HEK293T (cell line): ENCODE results near the gene GABRB3.

Source experiments
- CTCF ChIA-PET: fragments of 350-600 bp; formaldehyde crosslinking; extraction: SDS; loops from one replicate; lab custom pipeline; 2021; ENCODE audit warnings: antibody characterized with exemption, inconsistent platforms; lab: Yijun Ruan, JAX
- POLR2A ChIA-PET: fragments of 350-600 bp; formaldehyde crosslinking; extraction: SDS; loops from one replicate; lab custom pipeline; 2020; ENCODE audit warnings: antibody characterized with exemption, inconsistent platforms; lab: Yijun Ruan, JAX
- DNase-seq: peaks from one replicate; pipeline ENCODE4 v3.0.0; 2012; ENCODE audit warnings: mixed read lengths; ENCODE audit errors: extremely low spot score
- ARNT ChIP-seq: fragments of 450-650 bp; IDR thresholded peaks from 2 replicates; pipeline ENCODE4 v1.6.1; 2017; ENCODE audit warnings: mild to moderate bottlenecking
- BHLHE40 ChIP-seq: fragments of 450-650 bp; IDR thresholded peaks from 2 replicates; pipeline ENCODE4 v1.6.1; 2016; ENCODE audit warnings: mild to moderate bottlenecking, moderate library complexity, borderline replicate concordance
- CTBP1 ChIP-seq: fragments of 450-650 bp; IDR thresholded peaks from 2 replicates; pipeline ENCODE4 v1.6.1; 2016; ENCODE audit warnings: borderline replicate concordance
- ELF4 ChIP-seq: fragments of 450-650 bp; IDR thresholded peaks from 2 replicates; pipeline ENCODE4 v1.6.1; 2017; ENCODE audit warnings: antibody characterized with exemption
- FOXA1 ChIP-seq: fragments of 450-650 bp; IDR thresholded peaks from 2 replicates; pipeline ENCODE4 v1.6.1; 2016; ENCODE audit warnings: mild to moderate bottlenecking
- FOXK2 ChIP-seq: fragments of 450-650 bp; IDR thresholded peaks from 2 replicates; pipeline ENCODE4 v1.6.1; 2016; ENCODE audit warnings: mild to moderate bottlenecking
- FOXM1 ChIP-seq: fragments of 450-650 bp; IDR thresholded peaks from 2 replicates; pipeline ENCODE4 v1.6.1; 2017; ENCODE audit warnings: mild to moderate bottlenecking, borderline replicate concordance
- HDGF ChIP-seq: fragments of 450-650 bp; IDR thresholded peaks from 2 replicates; pipeline ENCODE4 v1.6.1; 2017; ENCODE audit warnings: antibody characterized with exemption, borderline replicate concordance
- L3MBTL2 ChIP-seq: fragments of 450-650 bp; conservative IDR thresholded peaks from 2 replicates; pipeline ENCODE4 v1.6.1; 2016; ENCODE audit warnings: mild to moderate bottlenecking
- LEF1 ChIP-seq: fragments of 450-650 bp; IDR thresholded peaks from 2 replicates; pipeline ENCODE4 v1.6.1; 2017; ENCODE audit warnings: mild to moderate bottlenecking, borderline replicate concordance
- NFRKB ChIP-seq: fragments of 450-650 bp; IDR thresholded peaks from 2 replicates; pipeline ENCODE4 v1.6.1; 2016; ENCODE audit warnings: mild to moderate bottlenecking, moderate library complexity
- PKNOX1 ChIP-seq: fragments of 450-650 bp; IDR thresholded peaks from 2 replicates; pipeline ENCODE4 v1.6.1; 2016
- SP1 ChIP-seq: fragments of 450-650 bp; IDR thresholded peaks from 2 replicates; pipeline ENCODE4 v1.6.1; 2017
- SUZ12 ChIP-seq: fragments of 450-650 bp; IDR thresholded peaks from 2 replicates; pipeline ENCODE4 v1.6.1; 2016; ENCODE audit warnings: mild to moderate bottlenecking
- TARDBP ChIP-seq: fragments of 450-650 bp; IDR thresholded peaks from 2 replicates; pipeline ENCODE4 v1.6.1; 2016
- ZNF384 ChIP-seq: fragments of 450-650 bp; IDR thresholded peaks from 2 replicates; pipeline ENCODE4 v1.6.1; 2016

Gene GABRB3

GRCh38 chr15:26767169-26767670 lies 5.6 kb downstream of the GABRB3 start:
- TF ChIP-seq FOXK2 (no peak), PKNOX1 (no peak), ARNT (no peak)
- ChIA-PET POLR2A (no interaction called here), CTCF (interaction anchor here (0.6 to 0.7 kb wide), 2 partner anchors 20 to 102 kb away, joined by 3 read pairs; no protein-coding TSS in a partner anchor)
- DNase-seq: no peak

DNA sequence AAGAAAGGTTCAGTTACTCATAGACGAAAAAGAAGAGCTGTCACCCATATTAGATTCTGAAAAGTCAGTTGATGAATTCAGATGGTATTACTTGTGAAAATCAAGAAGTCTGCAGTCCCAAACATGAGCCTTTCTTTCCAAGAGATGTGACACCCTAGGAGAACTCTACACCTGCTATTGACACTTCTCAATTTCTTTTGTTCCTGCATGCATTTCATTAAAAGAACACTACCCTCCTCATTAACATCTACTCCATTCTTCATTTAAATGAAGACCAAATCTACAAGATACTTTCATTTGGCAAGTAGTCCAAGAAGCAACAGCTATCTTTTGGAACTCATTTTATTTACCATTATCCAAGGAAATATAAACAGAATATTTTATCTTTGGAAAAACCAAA lies 6.6 kb downstream of the GABRB3 start:
- POLR2A ChIA-PET: no interaction called here
- TF ChIP-seq SP1: no peak
- no peak for TF ChIP-seq ZNF384
- TF ChIP-seq LEF1: no peak
- no peak for TF ChIP-seq L3MBTL2
- TF ChIP-seq ARNT: no peak
- no peak for TF ChIP-seq ELF4
- TF ChIP-seq BHLHE40: no peak
- no peak for TF ChIP-seq FOXK2
- TF ChIP-seq PKNOX1: no peak
- TF ChIP-seq CTBP1: no peak
- TF ChIP-seq NFRKB: no peak
- no peak for TF ChIP-seq HDGF
- no peak for TF ChIP-seq FOXA1
- no peak for TF ChIP-seq SUZ12
- CTCF ChIA-PET: no interaction called here
- DNase-seq: no peak

DNA sequence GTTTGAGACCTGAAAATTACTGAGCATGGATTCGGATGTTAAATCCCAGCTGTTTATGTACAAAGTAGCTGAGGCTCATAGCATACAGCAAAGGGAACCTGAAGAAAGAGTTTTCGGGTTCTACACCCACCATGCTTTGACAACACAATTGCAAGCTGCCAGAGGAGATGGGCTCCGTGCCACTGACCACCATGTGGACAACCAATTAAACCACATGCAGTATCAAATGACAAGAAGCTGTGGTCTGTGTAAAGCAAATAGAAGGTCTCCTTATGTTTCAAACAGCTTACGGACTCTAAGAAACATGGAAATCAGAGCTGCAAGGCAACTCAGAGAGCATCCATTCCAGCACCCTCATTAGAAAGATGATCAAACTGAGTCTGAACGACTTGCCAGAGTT lies 12.9 kb downstream of the GABRB3 start:
- TF ChIP-seq ZNF384: no peak
- no peak for TF ChIP-seq FOXK2
- TF ChIP-seq FOXM1: no peak
- TF ChIP-seq BHLHE40: no peak
- TF ChIP-seq ARNT: no peak
- TF ChIP-seq HDGF: no peak
- no peak for TF ChIP-seq TARDBP
- no peak for TF ChIP-seq PKNOX1
- TF ChIP-seq SUZ12: no peak
- ChIA-PET POLR2A (interaction anchor here (1.5 kb wide), 1 partner anchor 14 kb away, joined by 4 read pairs; no protein-coding TSS in a partner anchor), CTCF (no interaction called here)
- DNase-seq: no peak

- ChIA-PET POLR2A (no interaction called here), CTCF (no interaction called here)
- TF ChIP-seq FOXK2: no peak
- no peak for TF ChIP-seq FOXM1
- no peak for TF ChIP-seq ELF4
- no peak for TF ChIP-seq LEF1
- no peak for TF ChIP-seq ARNT
- no peak for TF ChIP-seq CTBP1
- TF ChIP-seq ZNF384: no peak
- TF ChIP-seq L3MBTL2: no peak
- no peak for DNase-seq
These were observed 14.8 kb downstream of the GABRB3 start for GRCh38 chr15:26758079-26758478.

DNA sequence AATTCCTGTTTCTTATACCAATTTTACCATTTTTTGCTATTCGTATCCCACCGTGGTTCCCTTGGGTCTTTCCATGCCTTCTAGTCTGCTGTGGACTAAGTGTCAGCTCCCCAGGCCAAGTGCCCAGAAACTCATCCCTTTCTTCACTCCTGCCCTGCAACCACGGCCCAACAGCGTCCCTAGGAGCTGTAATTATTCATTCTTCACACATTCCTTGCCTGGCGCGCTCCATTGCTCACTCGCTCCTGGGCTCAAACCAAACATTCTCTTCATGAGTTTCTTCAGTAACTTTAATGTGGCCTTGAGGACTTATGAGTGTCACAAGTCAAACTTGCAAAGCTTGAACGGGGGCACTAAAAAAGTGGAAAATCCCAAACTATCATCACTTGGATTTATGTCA lies 15.7 kb downstream of the GABRB3 start:
- POLR2A ChIA-PET: no interaction called here
- CTCF ChIA-PET: no interaction called here
- no peak for TF ChIP-seq HDGF
- TF ChIP-seq LEF1: no peak
- TF ChIP-seq CTBP1: no peak
- TF ChIP-seq SUZ12: no peak
- no peak for TF ChIP-seq PKNOX1
- no peak for TF ChIP-seq ARNT
- no peak for TF ChIP-seq ZNF384
- TF ChIP-seq ELF4: no peak
- no peak for TF ChIP-seq FOXA1
- no peak for TF ChIP-seq BHLHE40
- TF ChIP-seq FOXM1: no peak
- no peak for TF ChIP-seq SP1
- TF ChIP-seq FOXK2: no peak
- TF ChIP-seq TARDBP: no peak
- TF ChIP-seq L3MBTL2: no peak

GRCh38 chr15:26744894-26745293 lies 28.0 kb downstream of the GABRB3 start:
- TF ChIP-seq PKNOX1 (no peak), CTBP1 (no peak), HDGF (no peak), SP1 (no peak), ARNT (no peak), FOXM1 (no peak), LEF1 (no peak), TARDBP (no peak), SUZ12 (no peak), BHLHE40 (no peak)
- no peak for DNase-seq
- ChIA-PET POLR2A (no interaction called here), CTCF (no interaction called here)

More for the DNA sequence above, 15.7 kb downstream of the GABRB3 start:
- no peak for DNase-seq
